GM21423 (cell line): ENCODE data around the gene SRCIN1.
A peak's percentile ranks its signal among the peaks of the same experiment; 100 is the strongest.
"Not testable (repeated sequence)": the region's sequence is repeated elsewhere in the genome, so short reads cannot be mapped to it uniquely, and the experiment has no call there.

Experiments
- ATAC-seq: cut with Tn5 transposase; IDR thresholded peaks from one replicate; pipeline ENCODE4 v1.9.1; 2021; ENCODE audit warnings: mild to moderate bottlenecking, moderate library complexity; ENCODE audit not compliant: unreplicated experiment

The SRCIN1 gene

GRCh38 chr17:38485681-38486298 is 120.0 kb downstream of the SRCIN1 start:
- ATAC-seq: peak; percentile 60

GRCh38 chr17:38485146-38485468 is 120.6 kb downstream of the SRCIN1 start:
- ATAC-seq: no peak

- not testable (repeated sequence) for ATAC-seq
Observed at GRCh38 chr17:38484242-38485145, 121.3 kb downstream of the SRCIN1 start.

- ATAC-seq: not testable (repeated sequence)
Observed at GRCh38 chr17:38482700-38483043, 123.1 kb downstream of the SRCIN1 start.

GRCh38 chr17:38482039-38482699 is 123.6 kb downstream of the SRCIN1 start:
- ATAC-seq: not testable (repeated sequence)
